Sigmoid colon (tissue), 7 donors: Measurements from ENCODE around the gene CAMSAP3. TPM values are rescaled to one million over a fixed set of nuclear protein-coding genes. Genes with fewer than 3 reads are reported as not detected.
"Not testable (repeated sequence)": the region's sequence is repeated elsewhere in the genome, so short reads cannot be mapped to it uniquely, and the experiment has no call there.

Experiments used
- DNase-seq: peaks from one replicate; pipeline ENCODE4 v3.0.0-alpha.2; 2019
- H3K27ac ChIP-seq, 4 donors: fragments of 200-600 bp; sonication (generic); one replicate each; pipeline ENCODE4 v1.5.1; 2016 to 2019; ENCODE audit warnings: mild to moderate bottlenecking in 1 of 4
- H3K27me3 ChIP-seq, 3 donors: fragments of 200-600 bp; sonication (generic); one replicate each; pipeline ENCODE4 v1.5.1; 2019; ENCODE audit warnings: mild to moderate bottlenecking in 1 of 3
- H3K36me3 ChIP-seq, 4 donors: fragments of 200-600 bp; sonication (generic); one replicate each; pipeline ENCODE4 v1.5.1; 2016 to 2019
- H3K4me1 ChIP-seq, 4 donors: fragments of 200-600 bp; sonication (generic); one replicate each; pipeline ENCODE4 v1.5.1; 2017 to 2019
- H3K4me3 ChIP-seq, 4 donors: fragments of 200-600 bp; sonication (generic); one replicate each; pipeline ENCODE4 v1.5.1; 2017 to 2019; ENCODE audit warnings: mild to moderate bottlenecking in 2 of 4, moderate library complexity in 1 of 4
- H3K9me3 ChIP-seq, 4 donors: fragments of 200-600 bp in 3 of 4; sonication (generic) in 3 of 4; one replicate each; pipeline versions ENCODE4 v1.5.1 to v1.6.1; 2013 to 2019
- CTCF ChIP-seq, 4 experiments: fragments of 450-650 bp in 3 of 4; fragments of 200-600 bp in 1 of 4; IDR thresholded peaks; one replicate each; pipeline ENCODE4 v1.5.1; 2016 to 2019; ENCODE audit warnings: antibody characterized with exemption in 4 of 4, mild to moderate bottlenecking in 3 of 4, moderate library complexity in 2 of 4
- EP300 ChIP-seq, 4 donors: sonication (generic); formaldehyde crosslinking; IDR thresholded peaks; one replicate each; pipeline ENCODE4 v1.6.1; 2017; ENCODE audit warnings: antibody characterized with exemption in 4 of 4
- POLR2A ChIP-seq, 2 donors: fragments of 450-650 bp; IDR thresholded peaks; one replicate each; pipeline ENCODE4 v1.6.1; 2016; ENCODE audit warnings: antibody characterized with exemption in 2 of 2, mild to moderate bottlenecking in 2 of 2, moderate library complexity in 2 of 2
- POLR2AphosphoS5 ChIP-seq, 4 donors: sonication (generic); formaldehyde crosslinking; IDR thresholded peaks; one replicate each; pipeline ENCODE4 v1.6.1; 2017; ENCODE audit warnings: antibody characterized with exemption in 4 of 4
- WGBS, 2 donors: extraction: QIAGEN DNeasy Blood & Tissue Kit; methylation state at CpG; one replicate each; pipeline ENCODE4 v1.1.7; 2013; 5-methylcytosine and 5-hydroxymethylcytosine counted together
- intact Hi-C: fragments of 100-400 bp; cut with DNase I; formaldehyde crosslinking; loops from one replicate; pipeline ENCODE4 v1.15.1; 2023
- polyA plus RNA-seq, 3 donors: library from polyadenylated mRNA; stranded (reverse); fragments of 200-250 nt; gene quantifications; one replicate each; pipeline ENCODE4 v1.2.3, GENCODE V29; 2013
- total RNA-seq, 4 donors: library from RNA; depleted of rRNA; stranded (reverse); fragments of >200 nt; gene quantifications; one replicate each; pipeline ENCODE4 v1.1.0, GENCODE V29; 2016
- donor health status: healthy with polysubstance abuse.
- donor health status: Bipolar disorder and iron deficiency.
- donor health status: healthy.

The CAMSAP3 gene
- total and polyA plus RNA-seq, 7 donors, result under 0.01 to 37.2 (median 7.9) TPM; not detected in 1

- no peak overlapping the region for H3K27ac ChIP-seq
- no peaks in the 10 kb centered on the region for H3K9me3 ChIP-seq
- no peak overlapping the region for H3K4me3 ChIP-seq
- no peak for DNase-seq
- 55 to 68% methylated on average over 9 of the region's 9 CpGs for WGBS, 2 donors
- no peaks in the 10 kb centered on the region for H3K27me3 ChIP-seq
- intact Hi-C loops, result no loop called here
- no peaks in the 10 kb centered on the region for H3K4me1 ChIP-seq
- no peaks in the 10 kb centered on the region for H3K36me3 ChIP-seq
- TF ChIP-seq POLR2AphosphoS5 (IDR thresholded peaks at IDR 0.05) (no peak), CTCF (IDR thresholded peaks at IDR 0.05) (no peak), POLR2A (IDR thresholded peaks at IDR 0.05) (no peak), EP300 (IDR thresholded peaks at IDR 0.05) (no peak)
Measured at GRCh38 chr19:7575434-7576040, 20.1 kb upstream of the CAMSAP3 start.

DNA sequence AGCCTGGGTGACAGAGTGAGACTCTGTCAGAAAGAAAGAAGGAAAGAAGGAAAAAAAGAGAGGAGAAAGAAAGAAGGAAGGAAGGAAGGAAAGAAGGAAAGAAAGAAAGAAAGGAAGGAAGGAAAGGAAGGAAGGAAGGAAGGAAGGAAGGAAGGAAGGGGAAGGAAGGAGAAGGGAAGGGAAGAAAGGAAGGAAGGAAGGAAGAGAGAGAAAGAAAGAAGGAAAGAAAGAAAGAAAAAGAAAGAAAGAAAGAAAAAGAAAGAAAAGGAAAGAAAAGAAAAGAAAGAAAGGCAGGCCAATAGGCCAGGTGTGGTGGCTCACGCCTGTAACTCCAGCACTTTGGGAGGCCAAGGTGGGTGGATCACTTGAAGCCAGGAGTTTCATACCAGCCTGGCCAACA is 18.2 kb upstream of the CAMSAP3 start:
- H3K36me3 ChIP-seq, H3K4me3 ChIP-seq, H3K4me1 ChIP-seq, H3K27ac ChIP-seq, intact Hi-C loops, DNase-seq, H3K9me3 ChIP-seq, H3K27me3 ChIP-seq: not testable (repeated sequence)
- WGBS, 2 donors, result 84 to 95% methylated on average over 1 of the region's 1 CpG

- Histone ChIP-seq H3K4me3 (no peak overlapping the region), H3K9me3 (no peaks in the 10 kb centered on the region), H3K27ac (no peak overlapping the region), H3K36me3 (no peaks in the 10 kb centered on the region), H3K4me1 (no peaks in the 10 kb centered on the region), H3K27me3 (no peaks in the 10 kb centered on the region)
- WGBS, 2 donors, result 55 to 66% methylated on average over 6 of the region's 6 CpGs
- intact Hi-C loops, result no loop called here
- no peak for DNase-seq
- no peak for TF ChIP-seq POLR2AphosphoS5 (IDR thresholded peaks at IDR 0.05)
- TF ChIP-seq EP300 (IDR thresholded peaks at IDR 0.05), result no peak
- TF ChIP-seq POLR2A (IDR thresholded peaks at IDR 0.05), result no peak
- TF ChIP-seq CTCF (IDR thresholded peaks at IDR 0.05), result no peak
Measured at GRCh38 chr19:7578127-7578526, 17.5 kb upstream of the CAMSAP3 start.

DNA sequence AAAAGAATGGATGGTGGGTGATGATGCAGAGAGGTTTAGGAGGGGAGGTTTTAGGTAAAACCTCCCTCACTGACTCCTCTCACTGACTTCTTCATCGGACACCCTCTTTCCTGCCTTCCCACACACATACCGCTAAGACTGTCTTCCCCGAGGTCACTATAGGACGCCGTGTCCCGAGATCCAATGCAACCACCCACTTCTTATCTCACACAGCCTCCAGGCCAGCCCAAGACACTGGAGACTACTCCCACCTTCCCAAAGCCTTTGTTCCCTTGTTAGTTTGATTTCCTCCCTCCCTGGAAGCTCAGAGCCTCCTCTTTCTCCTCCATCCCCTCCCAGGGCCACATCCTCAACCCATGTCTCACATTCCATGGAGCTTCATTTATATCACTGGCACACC is 16.5 kb upstream of the CAMSAP3 start:
- Histone ChIP-seq H3K4me3 (no peak overlapping the region), H3K27me3 (no peaks in the 10 kb centered on the region), H3K4me1 (no peaks in the 10 kb centered on the region), H3K27ac (no peak overlapping the region), H3K36me3 (no peaks in the 10 kb centered on the region), H3K9me3 (no peaks in the 10 kb centered on the region)
- 69 to 72% methylated on average over 6 of the region's 6 CpGs for WGBS, 2 donors
- TF ChIP-seq POLR2A (IDR thresholded peaks at IDR 0.05) (no peak), CTCF (IDR thresholded peaks at IDR 0.05) (no peak), EP300 (IDR thresholded peaks at IDR 0.05) (no peak), POLR2AphosphoS5 (IDR thresholded peaks at IDR 0.05) (no peak)
- DNase-seq, result no peak
- intact Hi-C loops, result no loop called here

GRCh38 chr19:7582446-7582845 is 13.2 kb upstream of the CAMSAP3 start:
- intact Hi-C loops, result no loop called here
- H3K36me3 ChIP-seq, result no peaks in the 10 kb centered on the region
- no peaks in the 10 kb centered on the region for H3K27me3 ChIP-seq
- H3K4me3 ChIP-seq, result no peak overlapping the region
- 29 to 59% methylated on average over 11 of the region's 11 CpGs for WGBS, 2 donors
- DNase-seq, result no peak
- H3K27ac ChIP-seq, result no peak overlapping the region
- no peaks in the 10 kb centered on the region for H3K9me3 ChIP-seq
- TF ChIP-seq CTCF (IDR thresholded peaks at IDR 0.05) (no peak), EP300 (IDR thresholded peaks at IDR 0.05) (no peak), POLR2A (IDR thresholded peaks at IDR 0.05) (no peak), POLR2AphosphoS5 (IDR thresholded peaks at IDR 0.05) (no peak)
- H3K4me1 ChIP-seq, result no peaks in the 10 kb centered on the region
